Kidney (tissue), 14 donors: ENCODE results near the gene HM13. TPM values are rescaled to one million over a fixed set of nuclear protein-coding genes. Genes with fewer than 3 reads are reported as not detected.

ENCODE experiments used
- DNase-seq, 5 donors: peaks; one replicate each; pipeline ENCODE4 v3.0.0-alpha.2; 2013 to 2020
- FAIRE-seq: peaks from 2 replicates; lab custom pipeline; 2012; peaks lifted over from hg19 to GRCh38; lab: Jason Lieb, UNC
- H3K27ac ChIP-seq, 2 donors: one replicate each; pipeline ENCODE4 v1.7.0; 2013; ENCODE audit warnings: low read depth in 2 of 2, low read length in 2 of 2, inconsistent platforms in 1 of 2
- H3K27me3 ChIP-seq: one replicate; pipeline ENCODE4 v1.7.1; 2013; ENCODE audit warnings: low read length, inconsistent platforms; ENCODE audit not compliant: control insufficient read depth, insufficient read depth
- H3K36me3 ChIP-seq, 3 donors: one replicate each; pipeline versions ENCODE4 v1.7.0 to v1.7.1; 2013; ENCODE audit warnings: low read length in 3 of 3, control low read depth in 1 of 3, inconsistent platforms in 1 of 3; ENCODE audit not compliant: insufficient read depth in 3 of 3, control insufficient read depth in 2 of 3
- H3K4me1 ChIP-seq, 3 donors: one replicate each; pipeline versions ENCODE4 v1.7.0 to v1.7.1; 2013; ENCODE audit warnings: low read length in 3 of 3, inconsistent platforms in 1 of 3, low read depth in 1 of 3; ENCODE audit not compliant: control insufficient read depth in 2 of 3, insufficient read depth in 2 of 3
- H3K4me3 ChIP-seq, 3 donors: one replicate each; pipeline versions ENCODE4 v1.7.0 to v1.8.1; 2013; ENCODE audit warnings: low read length in 3 of 3, control low read depth in 1 of 3, inconsistent platforms in 1 of 3
- H3K9ac ChIP-seq, 3 donors: one replicate each; pipeline versions ENCODE4 v1.7.0 to v1.7.1; 2013; ENCODE audit warnings: low read length in 3 of 3, control low read depth in 1 of 3, inconsistent platforms in 1 of 3
- H3K9me3 ChIP-seq, 3 donors: one replicate each; pipeline versions ENCODE4 v1.7.0 to v1.7.1; 2013; ENCODE audit warnings: low read length in 3 of 3, control low read depth in 1 of 3, inconsistent platforms in 1 of 3; ENCODE audit not compliant: control insufficient read depth in 2 of 3, insufficient read depth in 1 of 3
- CTCF ChIP-seq: IDR thresholded peaks from 3 replicates; pipeline ENCODE4 v1.5.1; 2012; ENCODE audit warnings: mild to moderate bottlenecking, moderate library complexity, borderline replicate concordance; ENCODE audit not compliant: insufficient read depth; ENCODE audit errors: extremely low read depth
- intact Hi-C: fragments of 100-400 bp; cut with DNase I; formaldehyde crosslinking; loops from one replicate; pipeline ENCODE4 v1.11.1; 2022
- polyA plus RNA-seq: library from polyadenylated mRNA; stranded (reverse); fragments of 350-450 nt; fragmentation: Illumina TruSeq; extraction: RNeasy Lipid Tissue Mini Kit (QIAGEN cat#74804); gene quantifications from one replicate; pipeline ENCODE4 v1.2.3, GENCODE V29; 2014; ENCODE audit warnings: low read depth, low replicate concordance; ENCODE audit not compliant: insufficient read depth
- total RNA-seq: library from RNA; stranded (reverse); fragmentation: NEBNext Ultra II Directional; extraction: Animal tissue kit (Norgen Biotek cat#: 25700); gene quantifications from one replicate; pipeline ENCODE4 v1.2.1, GENCODE V29; 2021
- donor health status: control.
- donor health status: control.
- donor health status: control.
- donor health status: control.
- donor health status: control.
- donor health status: DM: yes; HTN: yes; CAD: no.
- donor health status: Normal renal cell carcinoma (clear cell type).

The HM13 gene
- total and polyA plus RNA-seq, 2 donors from 2014 or later: 154 to 174 TPM

DNA sequence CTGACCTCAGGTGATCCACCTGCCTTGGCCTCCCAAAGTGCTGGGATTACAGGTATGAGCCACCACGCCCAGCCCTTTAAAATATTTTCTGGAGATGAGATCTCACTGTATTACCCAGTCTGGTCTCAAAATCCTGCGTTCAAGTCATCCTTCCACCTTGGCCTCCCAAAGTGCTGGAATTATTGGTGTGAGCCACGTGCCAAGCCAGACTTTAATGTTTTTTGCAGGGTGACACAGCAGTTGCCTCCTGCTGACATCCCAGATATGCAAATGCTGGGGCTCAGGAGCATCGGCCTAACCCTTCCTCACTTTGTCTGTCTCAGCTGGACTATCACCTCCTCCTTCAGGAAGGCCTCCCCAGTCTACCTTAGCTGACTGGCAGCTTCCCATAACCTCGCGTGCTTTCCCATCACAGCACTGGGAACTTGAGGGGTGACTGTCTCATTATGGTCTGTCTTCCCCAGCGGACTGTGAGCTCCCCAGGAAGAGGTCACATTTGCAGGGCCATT is 76.5 kb downstream of the HM13 start:
- intact Hi-C loops: no loop called here
- Histone ChIP-seq H3K27ac (no peak overlapping the region), H3K4me1 (peaks cover 0 to 8% (median 5%) of the 10 kb centered on the region in 3 donors)

GRCh38 chr20:31593221-31594001 is 79.2 kb downstream of the HM13 start:
- FAIRE-seq (no peak), DNase-seq (peak in 2 of 5 donors; percentile 38 to 97)
- intact Hi-C loops: no loop called here
- TF ChIP-seq CTCF: no peak
- no peaks in the 10 kb centered on the region for H3K9me3 ChIP-seq
- H3K4me1 ChIP-seq: peaks cover 2 to 8% (median 8%) of the 10 kb centered on the region in 3 donors
- no peak overlapping the region for H3K4me3 ChIP-seq
- H3K36me3 ChIP-seq: no peaks in the 10 kb centered on the region
- peak overlapping the region; percentile 25 to 61 for H3K27ac ChIP-seq
- H3K9ac ChIP-seq: no peak overlapping the region
- H3K27me3 ChIP-seq: no peaks in the 10 kb centered on the region

More for the DNA sequence above, 76.5 kb downstream of the HM13 start:
- H3K9ac ChIP-seq: no peak overlapping the region
- no peak overlapping the region for H3K4me3 ChIP-seq
- H3K9me3 ChIP-seq: no peaks in the 10 kb centered on the region
- H3K27me3 ChIP-seq: no peaks in the 10 kb centered on the region
- TF ChIP-seq CTCF: no peak
- no peaks in the 10 kb centered on the region for H3K36me3 ChIP-seq
- FAIRE-seq (no peak), DNase-seq (peak in 1 of 5 donors; percentile 34)

DNA sequence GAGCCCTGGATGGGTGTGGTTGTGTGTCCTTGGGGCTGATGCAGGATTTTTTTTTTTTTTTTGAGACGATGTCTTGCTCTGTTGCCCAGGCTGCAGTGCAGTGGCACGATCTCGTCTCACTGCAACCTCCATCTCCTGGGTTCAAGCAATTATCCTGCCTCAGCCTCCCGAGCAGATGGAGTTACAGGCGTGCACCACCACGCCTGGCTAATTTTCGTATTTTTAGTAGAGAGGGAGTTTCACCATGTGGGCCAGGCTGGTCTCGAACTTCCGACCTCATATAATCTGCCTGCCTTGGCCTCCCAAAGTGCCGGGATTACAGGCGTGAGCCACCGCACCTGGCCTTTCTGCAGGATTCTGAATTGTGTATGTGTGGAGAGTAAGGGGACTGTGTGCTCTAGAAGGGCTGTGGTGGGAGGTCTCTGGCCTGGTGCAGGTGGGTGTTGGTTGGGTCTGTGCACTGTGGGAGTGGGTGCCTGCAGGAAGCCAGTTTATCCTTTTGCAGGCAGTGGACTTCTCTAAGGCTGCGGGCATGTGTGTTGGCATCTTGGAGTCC is 79.8 kb downstream of the HM13 start:
- H3K9me3 ChIP-seq: no peaks in the 10 kb centered on the region
- intact Hi-C loops: no loop called here
- peak overlapping the region in 1 of 3 donors; percentile 40 for H3K9ac ChIP-seq
- H3K27ac ChIP-seq: peak overlapping the region in 1 of 2 donors; percentile 61
- no peak for TF ChIP-seq CTCF
- FAIRE-seq (no peak), DNase-seq (no peak)
- no peaks in the 10 kb centered on the region for H3K27me3 ChIP-seq
- no peaks in the 10 kb centered on the region for H3K36me3 ChIP-seq
- no peak overlapping the region for H3K4me3 ChIP-seq
- H3K4me1 ChIP-seq: peaks cover 2 to 8% (median 8%) of the 10 kb centered on the region in 3 donors
